Lower lobe of right lung (tissue), 2 donors: ENCODE measurements around the gene HRG. TPM values are rescaled to one million over a fixed set of nuclear protein-coding genes. Genes with fewer than 3 reads are reported as not detected.
A peak's percentile ranks its signal among the peaks of the same experiment; 100 is the strongest.

Source experiments
- ATAC-seq, 2 donors: fragments of 200-7000 bp; cut with Tn5 transposase; one replicate each; pipeline ENCODE4 v1.9.1; 2020 to 2022; ENCODE audit warnings: mild to moderate bottlenecking in 2 of 2, moderate library complexity in 2 of 2
- DNase-seq: peaks from one replicate; pipeline ENCODE4 v3.0.0-alpha.2; 2020
- H3K27ac ChIP-seq: fragments of 200-600 bp; one replicate; pipeline ENCODE4 v1.8.0; 2022
- H3K27me3 ChIP-seq: fragments of 200-600 bp; one replicate; pipeline ENCODE4 v1.8.0; 2022; ENCODE audit warnings: low read depth
- H3K36me3 ChIP-seq: fragments of 200-600 bp; one replicate; pipeline ENCODE4 v1.8.0; 2022; ENCODE audit warnings: mild to moderate bottlenecking
- H3K4me1 ChIP-seq: fragments of 200-600 bp; one replicate; pipeline ENCODE4 v1.8.0; 2022
- H3K4me3 ChIP-seq: fragments of 200-600 bp; one replicate; pipeline ENCODE4 v1.8.0; 2022; ENCODE audit warnings: mild to moderate bottlenecking
- H3K9me3 ChIP-seq: fragments of 200-600 bp; one replicate; pipeline ENCODE4 v1.8.0; 2022
- intact Hi-C: fragments of 100-400 bp; cut with DNase I; formaldehyde crosslinking; loops from one replicate; pipeline ENCODE4 v1.11.0; 2022
- total RNA-seq: library from RNA; stranded (reverse); fragmentation: NEBNext Ultra II Directional; extraction: Animal tissue kit (Norgen Biotek cat#: 25700); gene quantifications from one replicate; pipeline ENCODE4 v1.2.1, GENCODE V29; 2021
- TF ChIP-seq, protein P1 (sequence below): fragments of 200-600 bp; IDR thresholded peaks from one replicate; pipeline ENCODE4 v1.8.0; 2022; ENCODE audit warnings: antibody characterized with exemption, mild to moderate bottlenecking
- donor health status: DM: no; HTN: yes; CAD: no; lungs with severe emphysema.

Gene HRG
- total RNA-seq, 1 donor from 2014 or later: not detected

DNA sequence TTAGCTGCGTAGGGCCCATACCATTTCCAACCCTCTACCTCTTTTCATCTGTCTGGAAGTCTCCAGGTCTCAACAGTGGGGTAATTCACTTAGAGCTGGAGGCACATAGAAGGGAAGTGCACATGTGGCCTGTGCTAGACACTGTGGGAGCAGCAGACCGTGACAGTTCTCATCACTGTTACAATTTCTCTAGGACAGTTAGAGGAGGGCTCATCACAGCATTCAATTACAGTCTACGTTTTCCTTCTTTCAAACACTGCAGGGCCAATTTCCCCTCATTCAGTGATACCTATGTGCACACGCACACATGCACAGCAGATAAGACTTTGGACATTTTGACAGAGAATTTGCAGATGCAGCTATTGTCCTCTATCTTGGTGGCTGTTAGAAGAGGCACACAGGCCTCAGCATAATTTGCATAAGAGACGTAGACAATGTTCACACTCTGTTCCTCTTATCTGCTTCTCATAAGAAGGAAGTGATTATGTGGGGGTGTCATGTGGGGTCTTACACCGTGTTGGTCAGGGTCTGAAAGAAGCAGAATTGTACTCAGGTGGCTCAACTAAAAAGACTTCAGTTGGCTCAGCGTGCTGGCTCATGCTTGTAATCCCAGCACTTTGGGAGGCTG, 12.6 kb upstream of the HRG start:
- Histone ChIP-seq H3K27ac (no peak overlapping the region), H3K4me1 (no peaks in the 10 kb centered on the region), H3K4me3 (no peak overlapping the region), H3K36me3 (no peaks in the 10 kb centered on the region), H3K9me3 (no peaks in the 10 kb centered on the region), H3K27me3 (peaks cover 6% of the 10 kb centered on the region)
- TF ChIP-seq, protein P1, sequence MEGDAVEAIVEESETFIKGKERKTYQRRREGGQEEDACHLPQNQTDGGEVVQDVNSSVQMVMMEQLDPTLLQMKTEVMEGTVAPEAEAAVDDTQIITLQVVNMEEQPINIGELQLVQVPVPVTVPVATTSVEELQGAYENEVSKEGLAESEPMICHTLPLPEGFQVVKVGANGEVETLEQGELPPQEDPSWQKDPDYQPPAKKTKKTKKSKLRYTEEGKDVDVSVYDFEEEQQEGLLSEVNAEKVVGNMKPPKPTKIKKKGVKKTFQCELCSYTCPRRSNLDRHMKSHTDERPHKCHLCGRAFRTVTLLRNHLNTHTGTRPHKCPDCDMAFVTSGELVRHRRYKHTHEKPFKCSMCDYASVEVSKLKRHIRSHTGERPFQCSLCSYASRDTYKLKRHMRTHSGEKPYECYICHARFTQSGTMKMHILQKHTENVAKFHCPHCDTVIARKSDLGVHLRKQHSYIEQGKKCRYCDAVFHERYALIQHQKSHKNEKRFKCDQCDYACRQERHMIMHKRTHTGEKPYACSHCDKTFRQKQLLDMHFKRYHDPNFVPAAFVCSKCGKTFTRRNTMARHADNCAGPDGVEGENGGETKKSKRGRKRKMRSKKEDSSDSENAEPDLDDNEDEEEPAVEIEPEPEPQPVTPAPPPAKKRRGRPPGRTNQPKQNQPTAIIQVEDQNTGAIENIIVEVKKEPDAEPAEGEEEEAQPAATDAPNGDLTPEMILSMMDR: no peak
- intact Hi-C loops: no loop called here
- no peak for DNase-seq
- peak in 1 of 2 donors; percentile 23 for ATAC-seq

DNA sequence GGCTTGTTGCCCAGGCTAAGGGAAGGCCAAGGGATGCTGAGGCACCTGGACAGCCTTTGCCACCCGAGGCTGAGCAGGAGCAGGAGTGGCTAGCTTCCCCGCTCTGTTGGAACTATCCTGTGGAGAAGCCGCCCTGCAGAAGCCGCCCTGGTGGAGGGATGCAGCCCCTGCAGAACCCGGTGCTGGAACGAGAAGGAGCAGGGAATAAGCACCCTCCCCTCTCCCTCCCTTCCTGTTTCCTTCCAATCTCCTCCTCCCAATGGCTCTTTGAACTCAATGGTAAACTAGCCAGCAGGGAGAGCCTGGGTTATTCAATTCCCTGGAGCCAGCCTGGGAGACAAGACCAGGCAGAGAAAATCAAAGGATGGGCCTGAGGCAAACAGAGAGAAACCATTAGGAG, 11.8 kb upstream of the HRG start:
- ATAC-seq (no peak), DNase-seq (no peak)
- no peaks in the 10 kb centered on the region for H3K36me3 ChIP-seq
- H3K4me3 ChIP-seq: no peak overlapping the region
- H3K4me1 ChIP-seq: no peaks in the 10 kb centered on the region
- TF ChIP-seq, protein P1: no peak
- H3K27ac ChIP-seq: no peak overlapping the region
- H3K9me3 ChIP-seq: no peaks in the 10 kb centered on the region
- H3K27me3 ChIP-seq: peaks cover 6% of the 10 kb centered on the region
- intact Hi-C loops: no loop called here

DNA sequence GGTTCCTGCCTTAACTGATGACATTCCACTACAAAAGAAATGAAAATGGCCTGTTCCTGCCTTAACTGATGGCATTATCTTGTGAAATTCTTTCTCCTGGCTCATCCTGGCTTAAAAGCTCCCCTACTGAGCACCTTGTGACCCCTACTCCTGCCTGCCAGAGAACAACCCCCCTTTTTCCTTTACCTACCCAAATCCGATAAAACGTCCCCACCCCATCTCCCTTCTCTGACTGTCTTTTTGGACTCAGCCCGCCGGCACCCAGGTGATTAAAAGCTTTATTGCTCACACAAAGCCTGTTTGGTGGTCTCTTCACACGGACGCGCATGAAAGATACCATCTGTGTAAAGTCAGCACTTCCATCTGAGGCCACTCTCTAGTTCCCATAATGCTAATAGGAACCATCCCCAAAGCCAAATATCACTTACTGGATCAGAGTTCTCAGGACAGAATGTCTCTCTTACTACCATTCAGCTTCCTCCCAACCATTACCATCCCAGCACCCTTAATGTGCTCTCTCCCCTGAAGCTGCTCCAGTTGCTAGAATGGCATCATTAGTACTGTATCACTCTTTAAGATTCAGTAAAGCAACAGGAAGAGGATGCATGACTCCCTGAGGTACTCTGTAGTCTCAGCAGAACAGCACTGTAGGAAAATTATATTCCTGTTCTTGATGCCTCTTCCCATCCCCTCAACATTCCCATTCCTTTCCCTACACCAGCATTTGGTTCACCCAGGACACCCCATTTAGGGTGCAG, 2.3 kb upstream of the HRG start:
- intact Hi-C loops: no loop called here
- Histone ChIP-seq H3K27ac (no peak overlapping the region), H3K4me1 (no peaks in the 10 kb centered on the region), H3K4me3 (no peak overlapping the region), H3K36me3 (no peaks in the 10 kb centered on the region), H3K9me3 (no peaks in the 10 kb centered on the region), H3K27me3 (no peaks in the 10 kb centered on the region)
- TF ChIP-seq, protein P1: no peak
- DNase-seq (no peak), ATAC-seq (no peak)

DNA sequence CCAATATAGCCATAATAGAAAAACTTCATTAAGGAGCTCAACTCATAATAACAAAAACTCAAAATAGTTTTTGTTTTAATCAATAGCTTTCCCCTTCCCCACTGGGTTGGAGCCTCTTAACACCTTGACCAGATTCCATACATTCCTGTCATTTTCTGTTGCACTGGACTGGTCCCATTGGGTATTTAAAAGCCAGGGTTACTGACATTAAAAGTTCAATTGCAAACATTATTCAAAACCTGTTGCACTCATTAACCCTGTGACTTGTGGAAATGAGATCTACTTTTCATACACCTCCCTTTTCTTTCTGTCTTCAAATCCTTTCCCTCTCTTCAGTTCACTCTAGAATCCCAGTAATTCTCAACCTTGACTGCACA, 1.7 kb upstream of the HRG start:
- Histone ChIP-seq H3K27me3 (no peaks in the 10 kb centered on the region), H3K9me3 (no peaks in the 10 kb centered on the region), H3K4me1 (no peaks in the 10 kb centered on the region), H3K36me3 (no peaks in the 10 kb centered on the region), H3K27ac (no peak overlapping the region), H3K4me3 (no peak overlapping the region)
- intact Hi-C loops: no loop called here
- ATAC-seq (no peak), DNase-seq (no peak)
- TF ChIP-seq, protein P1: no peak

DNA sequence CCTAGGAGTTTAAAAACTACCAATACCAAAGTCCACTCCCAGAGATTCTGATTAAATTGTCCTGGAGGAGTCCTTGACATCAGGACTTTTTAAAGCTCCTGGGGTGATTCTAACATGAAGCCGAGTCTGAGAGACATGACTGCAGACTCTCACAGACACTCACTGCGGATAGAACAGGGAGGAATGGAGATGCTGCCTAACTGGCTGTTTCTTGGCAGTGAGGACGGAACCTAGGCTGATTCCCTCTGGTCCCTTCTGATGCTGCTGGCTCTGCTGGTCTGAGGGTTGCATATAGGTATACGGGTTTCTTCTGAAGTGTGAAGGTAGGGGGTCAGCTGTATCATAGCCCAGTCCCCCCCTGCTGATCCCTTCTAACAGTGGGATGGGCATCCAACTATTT, 1.3 kb upstream of the HRG start:
- ATAC-seq (no peak), DNase-seq (no peak)
- Histone ChIP-seq H3K4me1 (no peaks in the 10 kb centered on the region), H3K9me3 (no peaks in the 10 kb centered on the region), H3K4me3 (no peak overlapping the region), H3K36me3 (no peaks in the 10 kb centered on the region), H3K27me3 (no peaks in the 10 kb centered on the region), H3K27ac (no peak overlapping the region)
- intact Hi-C loops: no loop called here
- TF ChIP-seq, protein P1: no peak
